ENCODE results near the gene GART.

DNA sequence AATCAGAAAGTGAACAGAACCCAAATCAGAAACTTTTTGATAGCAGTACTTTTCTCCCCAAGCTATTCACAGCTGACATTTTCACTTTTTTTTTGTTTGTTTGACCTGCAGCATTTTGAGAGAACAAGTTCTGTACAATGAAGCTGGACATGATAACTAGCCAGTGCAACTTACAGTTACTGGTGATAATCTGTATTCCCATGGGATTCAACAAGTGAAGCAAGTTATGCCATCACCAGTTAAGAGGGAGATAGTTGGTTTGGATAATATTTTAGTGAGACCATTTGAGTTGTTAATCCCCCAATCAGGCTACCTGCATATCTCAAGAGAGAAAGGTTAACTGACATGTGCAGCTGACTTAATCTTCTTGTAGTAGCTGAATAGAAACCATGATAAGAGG lies 19.0 kb upstream of the GART start:
- TF ChIP-seq, protein P1, sequence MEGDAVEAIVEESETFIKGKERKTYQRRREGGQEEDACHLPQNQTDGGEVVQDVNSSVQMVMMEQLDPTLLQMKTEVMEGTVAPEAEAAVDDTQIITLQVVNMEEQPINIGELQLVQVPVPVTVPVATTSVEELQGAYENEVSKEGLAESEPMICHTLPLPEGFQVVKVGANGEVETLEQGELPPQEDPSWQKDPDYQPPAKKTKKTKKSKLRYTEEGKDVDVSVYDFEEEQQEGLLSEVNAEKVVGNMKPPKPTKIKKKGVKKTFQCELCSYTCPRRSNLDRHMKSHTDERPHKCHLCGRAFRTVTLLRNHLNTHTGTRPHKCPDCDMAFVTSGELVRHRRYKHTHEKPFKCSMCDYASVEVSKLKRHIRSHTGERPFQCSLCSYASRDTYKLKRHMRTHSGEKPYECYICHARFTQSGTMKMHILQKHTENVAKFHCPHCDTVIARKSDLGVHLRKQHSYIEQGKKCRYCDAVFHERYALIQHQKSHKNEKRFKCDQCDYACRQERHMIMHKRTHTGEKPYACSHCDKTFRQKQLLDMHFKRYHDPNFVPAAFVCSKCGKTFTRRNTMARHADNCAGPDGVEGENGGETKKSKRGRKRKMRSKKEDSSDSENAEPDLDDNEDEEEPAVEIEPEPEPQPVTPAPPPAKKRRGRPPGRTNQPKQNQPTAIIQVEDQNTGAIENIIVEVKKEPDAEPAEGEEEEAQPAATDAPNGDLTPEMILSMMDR (IDR thresholded peaks at IDR 0.05; ENCODE audit: insufficient read depth, low read length) = no peak
- TF ChIP-seq POLR2AphosphoS5 (IDR thresholded peaks at IDR 0.05; ENCODE audit: low read depth) = no peak
- TF ChIP-seq, protein P2, sequence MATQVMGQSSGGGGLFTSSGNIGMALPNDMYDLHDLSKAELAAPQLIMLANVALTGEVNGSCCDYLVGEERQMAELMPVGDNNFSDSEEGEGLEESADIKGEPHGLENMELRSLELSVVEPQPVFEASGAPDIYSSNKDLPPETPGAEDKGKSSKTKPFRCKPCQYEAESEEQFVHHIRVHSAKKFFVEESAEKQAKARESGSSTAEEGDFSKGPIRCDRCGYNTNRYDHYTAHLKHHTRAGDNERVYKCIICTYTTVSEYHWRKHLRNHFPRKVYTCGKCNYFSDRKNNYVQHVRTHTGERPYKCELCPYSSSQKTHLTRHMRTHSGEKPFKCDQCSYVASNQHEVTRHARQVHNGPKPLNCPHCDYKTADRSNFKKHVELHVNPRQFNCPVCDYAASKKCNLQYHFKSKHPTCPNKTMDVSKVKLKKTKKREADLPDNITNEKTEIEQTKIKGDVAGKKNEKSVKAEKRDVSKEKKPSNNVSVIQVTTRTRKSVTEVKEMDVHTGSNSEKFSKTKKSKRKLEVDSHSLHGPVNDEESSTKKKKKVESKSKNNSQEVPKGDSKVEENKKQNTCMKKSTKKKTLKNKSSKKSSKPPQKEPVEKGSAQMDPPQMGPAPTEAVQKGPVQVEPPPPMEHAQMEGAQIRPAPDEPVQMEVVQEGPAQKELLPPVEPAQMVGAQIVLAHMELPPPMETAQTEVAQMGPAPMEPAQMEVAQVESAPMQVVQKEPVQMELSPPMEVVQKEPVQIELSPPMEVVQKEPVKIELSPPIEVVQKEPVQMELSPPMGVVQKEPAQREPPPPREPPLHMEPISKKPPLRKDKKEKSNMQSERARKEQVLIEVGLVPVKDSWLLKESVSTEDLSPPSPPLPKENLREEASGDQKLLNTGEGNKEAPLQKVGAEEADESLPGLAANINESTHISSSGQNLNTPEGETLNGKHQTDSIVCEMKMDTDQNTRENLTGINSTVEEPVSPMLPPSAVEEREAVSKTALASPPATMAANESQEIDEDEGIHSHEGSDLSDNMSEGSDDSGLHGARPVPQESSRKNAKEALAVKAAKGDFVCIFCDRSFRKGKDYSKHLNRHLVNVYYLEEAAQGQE (IDR thresholded peaks at IDR 0.05; ENCODE audit: insufficient replicate concordance, low read depth) = no peak

All from HL-60 (cell line).